HUES48 (cell line): ENCODE data around the gene RASD2.

Experiments used
- H3K27ac ChIP-seq: one replicate; pipeline ENCODE4 v1.7.0; 2013; ENCODE audit warnings: low read depth, low read length, inconsistent platforms
- H3K27me3 ChIP-seq: 2 replicates; pipeline ENCODE4 v1.6.1; 2013; ENCODE audit warnings: mild to moderate bottlenecking, low read length; ENCODE audit not compliant: control insufficient read depth, insufficient read depth
- H3K36me3 ChIP-seq: 2 replicates; pipeline ENCODE4 v1.6.1; 2013; ENCODE audit warnings: low read length; ENCODE audit not compliant: control insufficient read depth, insufficient read depth
- H3K4me1 ChIP-seq: 2 replicates; pipeline ENCODE4 v1.6.1; 2013; ENCODE audit warnings: mild to moderate bottlenecking, low read length; ENCODE audit not compliant: control insufficient read depth, insufficient read depth
- H3K4me3 ChIP-seq: 2 replicates; pipeline ENCODE4 v1.5.1; 2013; ENCODE audit warnings: mild to moderate bottlenecking, low read depth, low read length
- H3K9ac ChIP-seq: 2 replicates; pipeline ENCODE4 v1.6.1; 2013; ENCODE audit warnings: mild to moderate bottlenecking, low read depth, low read length, moderate library complexity
- H3K9me3 ChIP-seq: 2 replicates; pipeline ENCODE4 v1.6.1; 2013; ENCODE audit warnings: low read length; ENCODE audit not compliant: control insufficient read depth, insufficient read depth

Gene RASD2

DNA sequence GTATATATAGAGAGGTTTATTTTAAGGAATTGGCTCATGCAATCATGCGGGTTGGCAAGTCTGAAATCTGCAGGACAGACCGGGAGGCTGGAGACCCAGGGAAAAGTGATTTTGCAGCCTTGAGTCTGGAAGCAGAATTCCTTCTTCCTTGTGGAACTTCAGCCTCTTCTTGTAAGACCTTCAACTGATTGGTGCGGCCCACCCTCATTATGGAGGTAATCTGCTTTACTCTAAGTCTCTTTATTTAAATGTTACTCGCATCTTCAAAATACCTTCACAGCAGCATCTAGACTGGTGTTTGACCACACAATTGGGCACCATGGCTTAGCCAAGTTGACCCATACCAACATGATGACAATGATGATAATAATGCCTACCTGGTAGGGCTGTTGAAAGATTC lies 58.7 kb downstream of the RASD2 start:
- H3K36me3 ChIP-seq, result no peaks in the 10 kb centered on the region
- no peaks in the 10 kb centered on the region for H3K27me3 ChIP-seq
- H3K9ac ChIP-seq, result no peak overlapping the region
- H3K9me3 ChIP-seq, result no peaks in the 10 kb centered on the region
- H3K27ac ChIP-seq, result no peak overlapping the region
- no peaks in the 10 kb centered on the region for H3K4me1 ChIP-seq
- no peak overlapping the region for H3K4me3 ChIP-seq

GRCh38 chr22:35600476-35600875 lies 59.8 kb downstream of the RASD2 start:
- H3K27me3 ChIP-seq, result no peaks in the 10 kb centered on the region
- H3K4me3 ChIP-seq, result no peak overlapping the region
- H3K36me3 ChIP-seq, result no peaks in the 10 kb centered on the region
- H3K9ac ChIP-seq, result no peak overlapping the region
- no peak overlapping the region for H3K27ac ChIP-seq
- H3K4me1 ChIP-seq, result no peaks in the 10 kb centered on the region
- H3K9me3 ChIP-seq, result no peaks in the 10 kb centered on the region

- no peaks in the 10 kb centered on the region for H3K27me3 ChIP-seq
- H3K36me3 ChIP-seq, result no peaks in the 10 kb centered on the region
- no peak overlapping the region for H3K4me3 ChIP-seq
- no peaks in the 10 kb centered on the region for H3K9me3 ChIP-seq
- no peaks in the 10 kb centered on the region for H3K4me1 ChIP-seq
- no peak overlapping the region for H3K27ac ChIP-seq
- no peak overlapping the region for H3K9ac ChIP-seq
Observed at GRCh38 chr22:35601013-35601580, 60.5 kb downstream of the RASD2 start.

DNA sequence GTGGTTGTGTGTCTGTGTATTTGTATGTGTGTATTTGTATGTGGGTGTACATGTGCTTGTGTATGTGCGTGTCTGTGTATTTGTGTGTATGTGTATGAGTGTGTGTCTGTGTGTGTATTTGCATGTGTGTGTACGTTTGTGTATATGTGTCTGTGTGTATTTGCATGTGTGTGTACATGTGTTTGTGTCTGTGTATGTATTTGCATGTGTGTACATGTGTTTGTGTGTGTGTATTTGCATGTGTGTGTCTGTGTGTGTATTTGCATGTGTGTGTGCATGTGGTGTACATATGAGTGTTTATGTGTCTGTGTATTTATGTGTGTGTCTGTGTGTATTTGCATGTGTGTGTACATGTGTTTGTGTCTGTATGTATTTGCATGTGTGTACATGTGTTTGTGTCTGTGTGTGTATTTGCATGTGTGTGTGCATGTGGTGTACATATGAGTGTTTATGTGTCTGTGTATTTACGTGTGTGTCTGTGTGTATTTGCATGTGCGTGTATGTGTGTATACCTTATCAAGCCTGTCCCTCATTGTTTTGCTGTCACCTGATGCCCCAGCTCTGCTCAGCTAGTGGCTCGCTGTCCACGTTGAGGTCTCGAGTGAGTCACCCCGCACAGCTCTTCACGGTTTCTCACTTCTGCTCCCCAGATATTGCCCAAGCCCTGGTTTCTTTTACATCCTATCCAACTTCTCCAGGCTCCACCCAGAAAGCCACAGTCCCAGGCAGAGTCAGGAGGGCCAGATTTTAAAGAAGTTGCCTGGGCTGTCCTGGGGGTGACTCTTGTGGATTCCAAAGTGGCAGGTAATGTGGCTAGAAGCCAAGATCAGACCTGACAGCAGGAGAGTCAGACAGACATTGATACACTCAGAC lies 61.3 kb downstream of the RASD2 start:
- Histone ChIP-seq H3K4me3 (no peak overlapping the region), H3K27me3 (no peaks in the 10 kb centered on the region), H3K9me3 (no peaks in the 10 kb centered on the region), H3K9ac (no peak overlapping the region), H3K36me3 (no peaks in the 10 kb centered on the region), H3K27ac (no peak overlapping the region), H3K4me1 (no peaks in the 10 kb centered on the region)
